DOHH2 (cell line): ENCODE data around the gene PIGB.

Experiments
- H3F3A ChIP-seq: fragments of 200-600 bp; sonication (generic), shearing (Covaris generic); 2 replicates; pipeline ENCODE4 v1.6.0; 2016; ENCODE audit warnings: antibody characterized with exemption, mild to moderate bottlenecking; ENCODE audit not compliant: control insufficient read depth, insufficient read depth
- H3K27ac ChIP-seq: fragments of 200-600 bp; sonication (generic); 2 replicates; pipeline ENCODE4 v1.5.1; 2014; ENCODE audit warnings: low read depth, mild to moderate bottlenecking, low read length, moderate library complexity
- H3K27me3 ChIP-seq: fragments of 200-600 bp; sonication (generic); 2 replicates; pipeline ENCODE4 v1.6.1; 2014; ENCODE audit warnings: mild to moderate bottlenecking, low read length, mixed read lengths; ENCODE audit not compliant: control insufficient read depth
- H3K36me3 ChIP-seq: fragments of 200-600 bp; sonication (generic); 2 replicates; pipeline ENCODE4 v1.6.1; 2014; ENCODE audit warnings: mild to moderate bottlenecking, low read length, moderate library complexity, mixed read lengths; ENCODE audit not compliant: control insufficient read depth
- H3K4me1 ChIP-seq: fragments of 200-600 bp; sonication (generic); 2 replicates; pipeline ENCODE4 v1.6.1; 2014; ENCODE audit warnings: mild to moderate bottlenecking, low read length, mixed read lengths; ENCODE audit not compliant: control insufficient read depth
- H3K4me2 ChIP-seq: fragments of 200-600 bp; sonication (generic); 2 replicates; pipeline ENCODE4 v1.6.0; 2014; ENCODE audit warnings: mild to moderate bottlenecking, low read length, moderate library complexity
- H3K4me3 ChIP-seq: fragments of 200-600 bp; sonication (generic); 2 replicates; pipeline ENCODE4 v1.5.1; 2014; ENCODE audit warnings: mild to moderate bottlenecking, low read length, mixed read lengths
- H3K79me2 ChIP-seq: fragments of 200-600 bp; sonication (generic); 2 replicates; pipeline ENCODE4 v1.6.1; 2014; ENCODE audit warnings: mild to moderate bottlenecking, low read length, mixed read lengths; ENCODE audit not compliant: control insufficient read depth
- H3K9me2 ChIP-seq: fragments of 200-600 bp; sonication (generic); replicated peaks from 2 replicates; pipeline ENCODE4 v1.6.1; 2014; ENCODE audit warnings: mild to moderate bottlenecking, low read length, mixed read lengths; ENCODE audit not compliant: control insufficient read depth
- H3K9me3 ChIP-seq: fragments of 200-600 bp; sonication (generic); 2 replicates; pipeline ENCODE4 v1.6.1; 2014; ENCODE audit warnings: antibody characterized with exemption, low read length, mixed read lengths; ENCODE audit not compliant: control insufficient read depth, insufficient read depth
- H4K20me1 ChIP-seq: fragments of 200-600 bp; sonication (generic); 2 replicates; pipeline ENCODE4 v1.6.0; 2014; ENCODE audit warnings: low read depth, mild to moderate bottlenecking, antibody characterized with exemption, low read length, moderate library complexity; ENCODE audit not compliant: control insufficient read depth, insufficient read depth
- CTCF ChIP-seq: fragments of 200-600 bp; sonication (generic); IDR thresholded peaks from one replicate; pipeline ENCODE4 v1.5.1; 2014; ENCODE audit warnings: antibody characterized with exemption, mild to moderate bottlenecking, low read depth, low read length; ENCODE audit not compliant: poor library complexity, severe bottlenecking
- EZH2phosphoT487 ChIP-seq: fragments of 200-600 bp; sonication (generic); IDR thresholded peaks from 2 replicates; pipeline ENCODE4 v1.6.1; 2017; ENCODE audit warnings: borderline replicate concordance, mild to moderate bottlenecking, antibody characterized with exemption, low read length, moderate library complexity, mixed read lengths

PIGB gene

DNA sequence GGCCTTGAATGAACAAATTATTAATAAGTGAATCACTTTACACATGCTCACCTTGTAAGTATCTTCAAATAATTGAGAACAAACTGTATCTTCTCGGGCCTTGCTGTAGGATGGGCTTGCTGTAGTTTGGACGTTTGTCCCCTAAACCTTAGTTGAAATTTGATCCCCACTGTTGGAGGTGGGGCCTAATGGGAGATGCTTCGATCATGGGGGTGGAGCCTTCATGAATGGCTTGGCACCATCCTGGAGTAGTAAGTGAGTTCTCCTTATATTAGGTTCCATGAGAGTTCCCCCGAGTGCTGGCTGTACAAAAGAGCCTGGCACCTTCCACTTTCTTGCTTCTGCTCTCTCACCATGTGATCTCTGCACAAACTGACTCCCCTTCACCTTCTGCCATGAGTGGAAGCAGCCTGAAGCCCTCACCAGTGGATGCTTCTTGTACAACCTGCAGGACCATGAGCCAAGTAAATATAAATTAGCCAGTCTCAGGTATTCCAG lies 29.3 kb downstream of the PIGB start:
- Histone ChIP-seq H3F3A (no peaks in the 10 kb centered on the region), H3K9me2 (no peaks in the 10 kb centered on the region), H3K4me2 (no peak overlapping the region), H3K79me2 (no peaks in the 10 kb centered on the region), H3K27ac (no peak overlapping the region), H3K4me3 (no peak overlapping the region), H4K20me1 (no peaks in the 10 kb centered on the region), H3K36me3 (0 out of 2 replicates have a peak, but pooled peaks cover 11% of the 10 kb centered on the region), H3K9me3 (no peaks in the 10 kb centered on the region), H3K4me1 (no peaks in the 10 kb centered on the region), H3K27me3 (no peaks in the 10 kb centered on the region)
- TF ChIP-seq EZH2phosphoT487 (no peak), CTCF (no peak)

DNA sequence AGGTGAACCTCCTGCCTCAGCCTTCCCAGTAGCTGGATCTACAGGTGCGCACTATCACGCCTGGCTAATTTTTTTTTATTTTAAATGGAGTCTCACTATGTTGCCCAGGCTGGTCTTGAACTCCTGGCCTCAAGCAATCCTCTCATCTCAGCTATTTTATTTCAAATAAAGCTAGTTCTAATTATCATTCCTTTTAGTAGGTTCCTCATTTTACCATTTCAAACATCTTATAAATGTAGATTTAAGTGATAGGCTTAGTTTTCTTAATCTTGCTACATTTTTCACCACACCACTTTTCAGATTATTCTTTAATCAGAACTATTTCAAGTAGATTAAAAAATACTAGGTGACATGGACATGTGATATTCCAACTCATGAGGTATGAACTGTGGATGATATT lies 30.3 kb downstream of the PIGB start:
- Histone ChIP-seq H3K27ac (no peak overlapping the region), H3K4me3 (no peak overlapping the region), H3K9me2 (no peaks in the 10 kb centered on the region), H3K4me1 (no peaks in the 10 kb centered on the region), H3K79me2 (no peaks in the 10 kb centered on the region), H3F3A (no peaks in the 10 kb centered on the region), H3K36me3 (0 out of 2 replicates have a peak, but pooled peaks cover 2% of the 10 kb centered on the region), H3K9me3 (no peaks in the 10 kb centered on the region), H4K20me1 (no peaks in the 10 kb centered on the region), H3K4me2 (no peak overlapping the region), H3K27me3 (no peaks in the 10 kb centered on the region)
- TF ChIP-seq CTCF = no peak
- no peak for TF ChIP-seq EZH2phosphoT487

- TF ChIP-seq EZH2phosphoT487 (no peak), CTCF (no peak)
- 0 out of 2 replicates have a peak, but pooled peaks cover 2% of the 10 kb centered on the region for H3K36me3 ChIP-seq
- no peaks in the 10 kb centered on the region for H3K79me2 ChIP-seq
- H3K4me3 ChIP-seq = no peak overlapping the region
- no peaks in the 10 kb centered on the region for H3K9me2 ChIP-seq
- H3F3A ChIP-seq = no peaks in the 10 kb centered on the region
- H3K27me3 ChIP-seq = no peaks in the 10 kb centered on the region
- no peaks in the 10 kb centered on the region for H3K4me1 ChIP-seq
- no peak overlapping the region for H3K27ac ChIP-seq
- H3K9me3 ChIP-seq = no peaks in the 10 kb centered on the region
- no peaks in the 10 kb centered on the region for H4K20me1 ChIP-seq
- no peak overlapping the region for H3K4me2 ChIP-seq
These were observed 34.0 kb downstream of the PIGB start for GRCh38 chr15:55353025-55353424.
